Dermis microvascular lymphatic vessel endothelial cell (primary cell): ENCODE results near the gene DRC3. TPM values are rescaled to one million over a fixed set of nuclear protein-coding genes. Genes with fewer than 3 reads are reported as not detected.

ENCODE experiments used
- DNase-seq, 2 donors: peaks; one replicate each; pipeline versions ENCODE4 v3.0.0 to v3.0.0-alpha.2; 2010; ENCODE audit warnings: low read depth in 2 of 2
- total RNA-seq: library from RNA; depleted of rRNA; stranded (reverse); fragments of >200 nt; gene quantifications from 2 replicates; pipeline ENCODE4 v1.2.1, GENCODE V29; 2014

DRC3 gene
- total RNA-seq, 1 donor from 2014 or later, result 1.5 TPM

DNA sequence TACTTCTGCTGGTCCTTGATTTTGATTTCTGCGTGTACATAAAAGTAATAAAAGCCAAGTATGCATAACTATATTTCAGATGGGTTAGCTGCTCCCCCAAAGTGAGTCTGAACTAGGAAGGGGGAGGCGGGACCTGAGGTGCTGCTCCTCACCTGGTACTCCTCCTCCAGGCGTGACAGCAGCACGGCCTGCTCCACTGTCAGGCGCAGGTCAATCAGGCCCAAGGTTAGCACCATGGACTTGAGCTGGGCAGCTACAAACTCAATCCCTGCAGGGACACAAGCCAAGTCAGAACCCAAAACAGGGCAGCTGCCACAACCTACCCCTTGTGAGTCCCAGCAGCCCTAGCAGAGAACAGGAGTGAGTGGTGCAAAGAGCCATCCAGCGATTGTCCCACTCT lies 48.3 kb downstream of the DRC3 start:
- no peak for DNase-seq

DNA sequence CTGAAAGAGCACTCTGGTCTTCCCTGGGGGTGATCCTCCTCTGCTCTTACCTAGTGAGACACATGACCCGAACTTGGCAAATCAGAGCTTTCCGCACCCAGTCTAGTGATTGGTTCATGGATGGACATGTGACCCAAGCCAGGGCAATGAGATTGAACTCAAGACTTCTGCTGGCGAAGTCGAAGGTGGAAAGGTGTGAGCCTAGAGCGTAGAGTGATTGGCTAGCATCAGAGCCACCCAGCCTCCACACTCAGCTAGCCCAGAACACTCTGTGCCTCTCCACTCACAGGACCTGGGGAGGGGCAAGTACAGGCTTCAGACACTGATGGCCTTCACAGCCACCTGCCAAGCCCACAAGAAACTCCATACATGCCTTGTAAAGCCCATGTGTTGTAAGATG lies 48.7 kb downstream of the DRC3 start:
- no peak for DNase-seq

DNA sequence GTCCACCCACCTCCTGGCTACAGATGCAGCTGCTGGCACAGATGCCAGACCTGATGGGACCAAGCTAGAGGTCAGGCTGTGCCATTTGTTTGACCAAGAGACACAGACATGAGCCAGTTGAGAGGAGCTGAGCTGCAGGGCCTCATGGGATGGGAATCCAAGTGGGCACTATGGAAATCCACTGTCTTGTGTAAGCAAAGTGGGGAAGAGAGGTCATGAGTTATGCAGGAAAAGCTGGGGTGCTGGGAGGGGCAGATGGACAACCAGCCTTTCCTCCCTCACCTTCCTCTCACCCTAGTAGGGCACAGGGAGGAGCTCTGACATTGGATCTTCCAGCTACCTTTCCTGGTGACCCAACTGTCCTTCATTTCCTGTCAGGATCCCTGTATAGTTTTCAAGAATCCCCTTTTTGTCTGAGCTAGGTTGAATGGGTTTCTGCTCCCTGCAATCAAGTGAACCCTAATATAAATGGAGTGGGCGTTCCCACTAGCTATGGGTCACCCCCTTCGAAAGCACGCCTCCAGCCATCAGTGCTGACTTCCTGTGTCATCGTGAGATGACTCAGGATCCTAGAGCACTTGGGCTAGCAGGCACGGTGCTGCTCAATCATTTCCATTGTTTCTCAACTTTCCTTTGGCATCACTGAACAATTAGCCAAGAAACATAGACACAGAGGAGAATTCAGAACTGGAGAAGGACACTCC lies 52.7 kb downstream of the DRC3 start:
- DNase-seq, result peak in 1 of 2 donors; percentile 55

- DNase-seq, result peak; percentile 77 to 88
Observed at GRCh38 chr17:18025945-18026776, 53.5 kb downstream of the DRC3 start.

DNA sequence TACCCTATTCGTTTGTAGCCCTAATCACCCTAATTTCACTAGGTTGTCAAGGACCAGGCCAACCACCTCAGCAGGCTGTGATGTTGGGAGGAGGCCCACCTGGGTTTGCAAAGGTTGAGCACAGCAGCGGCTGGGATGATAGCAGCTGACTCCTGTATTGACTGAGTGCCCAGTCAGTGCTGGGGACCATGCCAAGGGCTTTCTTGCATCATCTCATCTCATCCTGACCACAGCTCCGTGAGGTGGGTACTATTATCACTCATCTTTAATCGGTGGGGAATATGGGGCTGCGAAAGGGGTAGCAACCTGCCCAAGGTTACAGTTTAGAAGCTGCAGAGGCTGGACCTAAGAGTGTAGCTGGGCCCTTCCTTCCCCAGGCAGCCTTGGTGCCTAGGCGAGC lies 54.6 kb downstream of the DRC3 start:
- no peak for DNase-seq

GRCh38 chr17:18028114-18028951 lies 55.7 kb downstream of the DRC3 start:
- DNase-seq, result no peak

DNA sequence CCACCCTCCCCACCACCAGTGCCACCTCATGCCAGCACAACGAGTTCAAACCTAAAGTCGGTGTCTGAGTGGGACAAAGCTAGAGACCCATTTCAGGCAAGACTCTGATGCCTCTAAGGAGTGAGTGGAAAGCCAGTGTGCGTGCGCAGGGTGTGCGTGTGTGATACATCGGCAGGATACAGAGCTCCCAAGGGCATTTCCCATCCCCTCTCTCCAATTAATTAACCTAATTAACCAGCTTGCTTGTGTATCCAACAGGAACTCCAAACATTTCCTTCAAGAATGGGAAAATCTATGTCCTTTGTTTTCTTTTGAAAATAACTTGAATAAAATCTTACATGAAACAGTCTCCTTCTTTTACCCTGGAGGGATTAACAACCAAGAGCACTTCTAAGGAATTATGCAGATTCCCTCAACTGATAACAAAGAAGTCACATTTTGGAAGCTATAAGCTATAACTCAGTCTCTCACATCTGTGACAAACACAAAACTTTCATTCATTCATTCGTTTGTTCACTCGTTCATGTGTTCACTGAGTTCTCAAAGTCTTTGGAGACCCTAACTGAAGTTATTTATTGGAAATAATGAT lies 56.4 kb downstream of the DRC3 start:
- DNase-seq, result no peak

DNA sequence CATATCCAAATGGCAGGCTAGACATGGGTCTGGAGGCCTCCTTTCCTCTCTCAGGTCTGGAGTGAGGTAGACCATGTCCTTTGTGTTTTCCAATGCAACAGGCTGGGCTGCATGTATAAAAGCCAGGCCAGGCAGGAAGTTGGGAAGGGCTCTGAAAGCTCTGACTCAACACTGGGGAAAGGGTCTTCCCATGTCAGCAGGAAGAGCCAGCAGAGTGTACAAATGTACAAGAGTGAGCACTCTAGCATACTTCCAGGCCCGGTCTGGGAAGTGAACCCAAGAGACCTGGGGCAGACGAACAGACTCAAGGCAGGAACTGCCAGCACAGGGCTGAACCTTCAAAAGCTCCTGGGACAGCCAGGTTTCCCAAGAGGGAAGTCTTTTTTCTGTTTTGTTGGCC lies 59.3 kb downstream of the DRC3 start:
- peak; percentile 80 to 93 for DNase-seq

- peak; percentile 87 to 91 for DNase-seq
Observed at GRCh38 chr17:18033442-18034099, 60.9 kb downstream of the DRC3 start.

DNA sequence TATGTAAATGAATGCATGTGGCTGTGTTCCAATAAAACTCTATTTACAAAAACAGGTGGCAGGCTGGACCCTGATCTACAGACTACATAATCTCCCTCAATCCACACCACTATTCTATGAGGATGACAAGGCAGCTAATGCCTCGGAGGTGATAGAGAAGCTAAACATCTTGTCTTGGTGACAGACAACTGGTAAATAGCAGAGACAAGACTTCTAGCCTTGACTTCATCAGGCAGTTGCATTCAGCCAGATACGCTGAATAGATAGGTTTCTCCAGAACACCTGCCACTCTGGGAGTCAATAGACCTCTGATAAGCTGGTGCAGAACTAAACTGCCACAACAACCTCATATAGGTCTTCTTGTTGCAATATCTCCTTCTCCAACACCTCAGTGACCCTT lies 63.0 kb downstream of the DRC3 start:
- DNase-seq, result no peak

GRCh38 chr17:18037486-18037885 lies 64.8 kb downstream of the DRC3 start:
- no peak for DNase-seq

DNA sequence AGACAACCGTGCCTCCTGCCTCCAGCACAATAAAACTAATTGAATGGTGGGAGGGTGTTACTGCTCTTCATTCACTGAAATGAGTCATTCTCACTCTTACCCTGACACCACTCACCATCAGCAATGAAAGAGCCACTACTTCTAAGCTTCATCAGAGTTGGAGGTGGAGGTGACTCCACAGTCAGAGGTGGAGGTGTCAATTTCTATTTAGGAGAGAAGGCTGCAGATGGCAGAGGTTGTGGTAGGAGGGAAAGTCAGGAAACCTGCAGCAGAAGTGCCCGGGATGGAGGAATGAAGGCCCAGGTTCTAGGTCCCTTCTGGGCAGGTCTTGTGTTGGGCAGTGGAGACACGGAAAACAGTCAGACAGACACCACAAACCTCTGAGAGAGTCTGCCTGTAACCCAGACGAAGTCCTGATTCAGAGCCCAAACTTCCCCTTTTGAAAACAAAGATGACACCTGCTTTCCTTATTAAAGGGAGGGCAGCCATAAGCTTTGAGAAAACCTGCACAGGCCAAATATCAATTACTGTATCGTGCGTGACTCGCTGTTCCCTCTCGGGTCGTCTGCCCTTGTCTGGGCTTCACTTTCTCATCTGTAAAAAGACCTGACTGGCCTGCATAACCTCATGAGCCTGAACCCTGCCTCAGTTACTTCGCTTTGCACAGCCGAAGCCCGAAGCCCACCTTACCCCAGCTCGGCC lies 65.6 kb downstream of the DRC3 start:
- DNase-seq, result no peak

DNA sequence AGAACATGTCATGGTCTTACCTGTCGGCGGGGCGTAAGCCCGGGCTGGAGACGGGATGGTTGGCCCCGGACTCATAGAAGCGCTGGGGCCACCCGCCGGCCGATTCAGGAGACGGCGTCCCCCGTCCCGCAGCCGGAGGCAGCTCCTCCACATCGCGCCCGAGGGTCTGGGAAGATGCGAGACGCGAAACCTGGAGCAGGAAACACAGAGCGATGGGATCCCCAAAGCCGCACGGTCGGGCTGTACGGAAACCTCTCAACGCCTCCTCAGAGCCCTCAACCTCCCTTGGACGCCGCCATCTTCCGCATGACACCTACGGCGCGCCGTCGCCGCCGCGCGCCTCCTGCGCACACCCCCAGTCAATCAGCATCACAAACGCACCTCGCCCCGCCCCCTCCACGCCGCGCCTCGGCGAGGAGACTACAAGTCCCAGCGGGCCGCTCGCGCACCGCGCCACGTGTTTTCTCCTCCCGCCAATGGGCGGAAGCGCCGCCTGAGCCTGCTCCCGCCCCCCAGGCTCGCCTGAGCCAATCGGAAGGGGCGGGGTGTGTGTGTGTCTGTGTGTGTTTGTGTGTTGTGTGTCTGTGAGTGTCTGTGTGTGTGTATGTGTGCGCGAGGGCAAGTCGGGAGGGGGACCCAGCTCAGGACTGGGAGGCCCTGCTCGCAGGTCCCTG lies 66.3 kb downstream of the DRC3 start, which contains the start of the genes ATPAF2 and GID4:
ATPAF2 (minus strand) TSS at position 308 of the 674 bp plus-strand sequence; CDS start at position 153, 155 bp downstream.
GID4 (plus strand) TSS at position 548 of the 674 bp plus-strand sequence; CDS start at position 605, 57 bp downstream.
- peak; percentile 95 to 99 for DNase-seq

GRCh38 chr17:18039535-18040260 lies 67.0 kb downstream of the DRC3 start:
- peak in 1 of 2 donors; percentile 24 for DNase-seq

- DNase-seq, result no peak
Observed at GRCh38 chr17:18040261-18040858, 67.7 kb downstream of the DRC3 start.

- no peak for DNase-seq
Observed at GRCh38 chr17:18041776-18042175, 69.1 kb downstream of the DRC3 start.

DNA sequence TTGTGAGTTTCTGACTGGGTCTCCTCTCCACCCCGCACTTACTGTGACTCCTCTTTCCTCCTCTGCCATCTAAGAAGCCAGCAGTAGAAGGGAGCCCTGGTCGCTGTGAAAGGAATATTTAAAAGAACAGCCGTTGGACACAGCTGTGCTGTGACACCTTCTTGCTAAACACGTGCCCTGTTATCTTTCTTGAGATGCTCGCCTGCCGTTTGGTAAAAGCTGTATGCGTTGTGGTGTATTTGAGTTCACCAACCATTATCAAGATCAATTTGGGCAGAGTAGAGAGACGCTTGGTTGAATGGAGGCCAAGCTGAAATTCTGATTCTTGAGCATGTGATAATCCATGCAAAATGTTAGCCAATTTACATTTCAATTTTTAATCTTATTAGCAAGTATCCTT lies 70.3 kb downstream of the DRC3 start:
- DNase-seq, result no peak

DNA sequence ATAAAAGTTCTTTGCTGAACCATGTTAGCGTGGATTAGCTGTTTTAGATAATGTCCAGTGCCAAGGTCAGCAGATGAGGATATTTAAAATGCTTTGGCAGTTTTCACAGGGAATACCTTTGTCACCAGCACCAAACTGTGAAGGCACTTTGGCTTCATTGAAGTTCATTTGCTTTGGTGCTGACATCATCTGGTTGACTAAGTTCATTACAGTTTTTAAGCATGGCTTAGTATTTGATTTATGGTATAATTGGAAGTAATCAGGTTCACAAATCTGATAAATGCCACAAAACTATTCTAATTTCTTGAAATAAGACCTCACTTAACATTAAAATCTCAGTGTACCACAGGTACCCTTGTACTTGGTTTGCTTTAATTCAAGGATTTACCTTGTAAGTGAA lies 70.8 kb downstream of the DRC3 start:
- peak; percentile 27 to 35 for DNase-seq
